ENCODE results near the gene RICTOR. TPM values are rescaled to one million over a fixed set of nuclear protein-coding genes. Genes with fewer than 3 reads are reported as not detected.

RICTOR gene
- total RNA-seq, 1 experiment from 2014 or later, result 11.2 TPM

DNA sequence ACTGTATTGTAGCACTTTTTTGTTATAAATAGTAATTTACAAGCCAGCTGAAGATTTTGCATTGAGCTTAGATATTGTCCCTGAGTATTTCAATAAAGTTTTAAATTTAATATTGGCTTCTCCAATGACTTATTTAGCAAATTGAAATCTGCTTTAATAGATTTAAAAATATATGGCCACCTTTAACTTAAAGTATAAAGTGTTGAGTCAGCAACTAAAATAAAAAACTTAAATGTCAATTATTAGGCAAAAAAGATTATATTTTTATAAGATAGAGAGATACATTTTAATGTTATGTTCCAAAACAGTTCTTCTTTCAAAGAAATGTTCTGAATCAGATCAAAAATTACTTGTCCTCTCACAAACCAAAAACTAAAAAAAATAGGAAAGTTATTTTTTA, 167.7 kb downstream of the RICTOR start:
- no peaks in the 10 kb centered on the region for H3K27me3 ChIP-seq (ENCODE audit: control insufficient read depth, insufficient read depth, low read length)
- DNase-seq, result no peak
- no peak overlapping the region for H3K4me3 ChIP-seq (ENCODE audit: insufficient read depth, low read depth, low read length)
- no peaks in the 10 kb centered on the region for H3K36me3 ChIP-seq (replicated peaks; ENCODE audit: control insufficient read depth, insufficient read depth, low read length)

DNA sequence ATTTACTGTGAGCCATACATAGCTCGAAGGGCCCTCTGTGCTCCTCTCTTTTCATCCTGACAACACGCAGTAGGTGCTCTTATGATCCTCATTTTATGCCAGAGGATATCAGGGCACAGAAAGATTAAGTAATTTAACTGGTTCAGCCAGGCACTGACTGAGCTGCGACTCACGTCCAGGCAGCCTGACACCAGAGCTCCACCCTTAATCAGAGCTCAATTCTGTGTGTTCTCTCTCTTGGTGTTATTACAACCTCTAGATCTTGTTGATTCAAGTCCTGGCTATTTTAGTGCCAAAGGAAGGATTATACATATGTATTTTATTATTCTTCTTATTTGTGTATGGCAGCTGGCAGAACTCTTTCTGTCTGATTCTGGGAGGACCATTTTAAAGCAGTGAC, 168.7 kb downstream of the RICTOR start:
- Histone ChIP-seq H3K4me3 (ENCODE audit: insufficient read depth, low read depth, low read length) (no peak overlapping the region), H3K36me3 (replicated peaks; ENCODE audit: control insufficient read depth, insufficient read depth, low read length) (no peaks in the 10 kb centered on the region), H3K27me3 (ENCODE audit: control insufficient read depth, insufficient read depth, low read length) (no peaks in the 10 kb centered on the region)
- DNase-seq, result no peak

DNA sequence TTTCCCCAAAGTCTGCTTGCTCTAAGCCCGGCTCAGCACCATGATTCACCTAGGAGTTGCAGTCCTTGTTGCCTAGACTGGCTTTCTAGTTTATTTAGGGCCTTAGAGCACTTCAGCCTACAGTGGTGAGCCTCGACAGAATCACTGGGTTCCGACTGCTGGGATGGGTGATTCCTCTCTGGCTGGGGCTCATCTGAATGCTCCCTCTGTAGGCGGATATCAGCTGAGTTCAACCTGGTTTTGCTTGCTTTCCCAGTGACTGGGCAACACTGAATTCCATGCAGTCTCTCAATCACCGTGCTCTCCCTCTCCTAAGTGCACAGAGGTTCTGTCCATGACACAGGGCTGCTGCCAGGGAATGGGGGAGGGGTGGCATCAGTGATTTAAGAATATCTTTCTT, 174.3 kb downstream of the RICTOR start:
- DNase-seq, result peak; percentile 16
- no peaks in the 10 kb centered on the region for H3K36me3 ChIP-seq (replicated peaks; ENCODE audit: control insufficient read depth, insufficient read depth, low read length)
- no peaks in the 10 kb centered on the region for H3K27me3 ChIP-seq (ENCODE audit: control insufficient read depth, insufficient read depth, low read length)
- H3K4me3 ChIP-seq (ENCODE audit: insufficient read depth, low read depth, low read length), result no peak overlapping the region

DNA sequence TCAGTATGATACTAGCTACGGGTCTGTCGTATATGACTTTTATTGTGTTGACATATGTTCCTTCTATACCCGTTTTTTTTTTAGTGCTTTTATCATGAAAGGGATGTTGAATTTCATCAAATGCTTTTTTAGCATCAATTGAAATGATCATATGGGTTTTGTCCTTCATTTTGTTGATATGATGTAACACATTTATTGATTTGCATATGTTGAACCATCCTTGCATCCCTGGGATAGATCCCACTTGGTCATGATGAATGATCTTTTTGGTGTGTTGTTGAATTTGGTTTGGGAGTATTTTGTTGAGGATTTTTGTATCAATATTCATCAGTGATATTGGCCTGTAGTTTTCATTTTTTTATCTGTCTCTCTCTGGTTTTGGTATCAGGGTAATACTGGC, 177.4 kb downstream of the RICTOR start:
- DNase-seq, result no peak
- Histone ChIP-seq H3K36me3 (replicated peaks; ENCODE audit: control insufficient read depth, insufficient read depth, low read length) (no peaks in the 10 kb centered on the region), H3K4me3 (ENCODE audit: insufficient read depth, low read depth, low read length) (no peak overlapping the region), H3K27me3 (ENCODE audit: control insufficient read depth, insufficient read depth, low read length) (no peaks in the 10 kb centered on the region)

DNA sequence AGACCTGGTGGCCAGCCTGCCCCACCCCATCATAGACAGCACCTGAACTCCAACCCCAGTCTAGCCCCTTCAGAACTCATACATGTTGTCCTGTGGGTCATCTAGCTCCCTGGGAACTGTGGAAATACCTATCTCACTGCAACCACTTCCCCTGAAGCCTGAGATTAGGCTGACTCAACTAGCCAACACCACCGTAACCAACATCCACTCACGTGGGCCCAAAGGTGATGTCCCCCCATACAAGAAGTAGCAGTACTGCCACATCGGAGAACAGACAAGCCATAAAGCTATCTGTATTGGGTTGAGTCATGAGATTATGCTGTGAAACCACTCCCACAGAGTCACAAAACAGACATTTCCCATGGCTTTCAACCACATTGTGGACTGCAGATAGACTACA, 181.8 kb downstream of the RICTOR start:
- Histone ChIP-seq H3K4me3 (ENCODE audit: insufficient read depth, low read depth, low read length) (no peak overlapping the region), H3K36me3 (replicated peaks; ENCODE audit: control insufficient read depth, insufficient read depth, low read length) (no peaks in the 10 kb centered on the region), H3K27me3 (ENCODE audit: control insufficient read depth, insufficient read depth, low read length) (no peaks in the 10 kb centered on the region)
- no peak for DNase-seq

DNA sequence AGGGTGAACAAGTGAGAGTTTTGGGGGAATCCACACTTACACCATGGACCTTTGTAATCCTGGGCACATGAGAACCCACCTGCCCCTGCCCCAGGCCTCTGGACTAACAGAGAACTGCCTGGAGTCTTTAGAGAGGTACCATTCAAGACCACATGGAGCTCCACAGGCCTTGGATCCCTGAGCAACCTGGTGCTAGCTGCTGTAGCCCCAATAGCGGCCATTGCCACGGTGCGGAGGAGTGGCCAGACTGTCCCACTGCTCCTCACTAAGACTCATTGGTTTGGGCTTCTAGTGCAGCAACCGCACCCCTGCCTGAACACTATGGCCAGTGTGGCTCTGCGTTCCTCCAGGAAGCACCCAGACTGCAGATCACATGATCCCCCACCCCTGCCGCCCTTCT, 182.6 kb downstream of the RICTOR start:
- DNase-seq, result no peak
- H3K27me3 ChIP-seq (ENCODE audit: control insufficient read depth, insufficient read depth, low read length), result no peaks in the 10 kb centered on the region
- H3K36me3 ChIP-seq (replicated peaks; ENCODE audit: control insufficient read depth, insufficient read depth, low read length), result no peaks in the 10 kb centered on the region
- no peak overlapping the region for H3K4me3 ChIP-seq (ENCODE audit: insufficient read depth, low read depth, low read length)

DNA sequence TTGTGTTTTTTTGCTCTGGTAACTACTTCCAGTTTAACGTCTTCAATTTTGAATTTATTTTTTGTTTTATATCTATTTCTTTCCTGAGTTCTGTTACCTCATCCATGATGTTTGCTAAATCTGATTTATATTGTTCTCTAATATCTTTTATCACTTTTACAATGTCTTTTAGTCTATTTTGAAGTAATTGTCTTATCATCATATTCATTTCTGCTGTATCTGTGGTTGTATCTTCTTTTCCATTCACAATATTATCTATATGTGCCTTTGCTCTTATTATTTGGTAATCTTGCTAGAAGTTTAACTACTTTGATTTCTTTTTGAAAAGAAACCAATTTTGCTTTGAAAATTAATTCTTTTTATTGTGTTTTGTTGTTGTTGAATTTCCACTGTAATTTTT, 184.8 kb downstream of the RICTOR start:
- no peak for DNase-seq
- no peaks in the 10 kb centered on the region for H3K36me3 ChIP-seq (replicated peaks; ENCODE audit: control insufficient read depth, insufficient read depth, low read length)
- H3K4me3 ChIP-seq (ENCODE audit: insufficient read depth, low read depth, low read length), result no peak overlapping the region

DNA sequence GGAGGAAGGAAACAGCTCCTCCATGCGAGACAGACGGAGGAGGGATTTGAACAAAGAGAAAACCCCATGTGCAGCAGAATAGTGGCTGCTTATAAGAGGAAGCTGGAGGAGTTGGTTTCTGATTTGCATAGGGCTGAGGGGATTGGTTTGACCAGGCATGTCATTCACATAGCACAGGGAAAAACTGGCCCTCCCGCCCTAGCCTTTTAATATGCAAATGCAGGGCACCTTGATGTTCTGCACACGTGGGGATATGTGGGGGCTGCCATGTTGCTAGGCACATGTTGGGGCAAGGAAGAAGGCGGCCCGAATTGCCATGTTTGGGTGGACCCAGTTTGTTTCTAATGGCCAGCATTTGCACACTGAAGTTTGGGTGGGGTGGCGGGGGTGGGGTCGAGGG, 186.2 kb downstream of the RICTOR start:
- DNase-seq, result peak; percentile 24
- no peaks in the 10 kb centered on the region for H3K36me3 ChIP-seq (replicated peaks; ENCODE audit: control insufficient read depth, insufficient read depth, low read length)
- no peak overlapping the region for H3K4me3 ChIP-seq (ENCODE audit: insufficient read depth, low read depth, low read length)
- no peaks in the 10 kb centered on the region for H3K27me3 ChIP-seq (ENCODE audit: control insufficient read depth, insufficient read depth, low read length)

More for the DNA sequence above, 184.8 kb downstream of the RICTOR start:
- no peaks in the 10 kb centered on the region for H3K27me3 ChIP-seq (ENCODE audit: control insufficient read depth, insufficient read depth, low read length)

Other genes starting within 250 kb of the RICTOR start
- gene OSMR, start 228.4 kb downstream of the RICTOR start, total RNA-seq (2014; rRNA removed; shearing (Covaris generic)), result 0.26 and 0.38 TPM in 2 replicates
- not detected in 2 replicates for gene FYB1, start 145.2 kb upstream of the RICTOR start, total RNA-seq (2014; rRNA removed; shearing (Covaris generic))

Data from H7 (cell line).